Esophagus squamous epithelium (tissue), 5 donors: Measurements from ENCODE around the gene MEIS2. TPM values are rescaled to one million over a fixed set of nuclear protein-coding genes. Genes with fewer than 3 reads are reported as not detected.

ENCODE experiments used
- DNase-seq: peaks from one replicate; lab custom pipeline; 2025; lab: John Stamatoyannopoulos, UW
- H3K27ac ChIP-seq, 4 donors: fragments of 200-600 bp; sonication (generic); one replicate each; pipeline ENCODE4 v1.5.1; 2016 to 2019; ENCODE audit warnings: mild to moderate bottlenecking in 1 of 4
- H3K27me3 ChIP-seq, 4 donors: fragments of 200-600 bp; sonication (generic); 1 replicate in 3 of 4; 2 replicates in 1 of 4; pipeline versions ENCODE4 v1.5.1 to v1.6.0; 2017 to 2021; ENCODE audit warnings: antibody characterized with exemption in 1 of 4
- H3K36me3 ChIP-seq, 3 donors: fragments of 200-600 bp; sonication (generic); one replicate each; pipeline ENCODE4 v1.5.1; 2016 to 2019
- H3K4me1 ChIP-seq, 3 donors: fragments of 200-600 bp; sonication (generic); one replicate each; pipeline ENCODE4 v1.5.1; 2017 to 2019
- H3K4me3 ChIP-seq, 4 donors: fragments of 200-600 bp; sonication (generic); 1 replicate in 3 of 4; 2 replicates in 1 of 4; pipeline ENCODE4 v1.5.1; 2016 to 2019; ENCODE audit warnings: mild to moderate bottlenecking in 2 of 4, moderate library complexity in 1 of 4
- H3K9me3 ChIP-seq, 3 donors: fragments of 200-600 bp; sonication (generic); one replicate each; pipeline ENCODE4 v1.5.1; 2016 to 2019
- POLR2A ChIP-seq, 4 donors: fragments of 450-650 bp; IDR thresholded peaks; one replicate each; pipeline ENCODE4 v1.6.1; 2017; ENCODE audit warnings: antibody characterized with exemption in 4 of 4, mild to moderate bottlenecking in 4 of 4, moderate library complexity in 3 of 4
- WGBS, 2 donors: methylation state at CpG; one replicate each; pipeline ENCODE4 v1.1.5; 2018; 5-methylcytosine and 5-hydroxymethylcytosine counted together
- intact Hi-C: fragments of 100-400 bp; cut with DNase I; formaldehyde crosslinking; loops from one replicate; pipeline ENCODE4 v1.15.0; 2022
- small RNA-seq, 4 donors: library from RNA; depleted of rRNA; stranded (forward); fragments of <200 nt; gene quantifications; one replicate each; pipeline ENCODE3, GENCODE V24; 2016
- total RNA-seq, 4 donors: library from RNA; depleted of rRNA; stranded (reverse); fragments of >200 nt; gene quantifications; one replicate each; pipeline ENCODE4 v1.1.0, GENCODE V29; 2016
- TF ChIP-seq, protein P1 (sequence below), 6 experiments: fragments of 450-650 bp in 4 of 6; fragments of 200-600 bp in 2 of 6; sonication (generic) in 2 of 6; IDR thresholded peaks; one replicate each; pipeline ENCODE4 v1.5.1; 2016 to 2019; ENCODE audit warnings: antibody characterized with exemption in 6 of 6, mild to moderate bottlenecking in 4 of 6, moderate library complexity in 4 of 6
- donor health status: DM: yes; HTN: yes; CAD: no.

Gene MEIS2
- total RNA-seq, 4 donors from 2014 or later = 6.6 to 26.3 (median 9.9) TPM

DNA sequence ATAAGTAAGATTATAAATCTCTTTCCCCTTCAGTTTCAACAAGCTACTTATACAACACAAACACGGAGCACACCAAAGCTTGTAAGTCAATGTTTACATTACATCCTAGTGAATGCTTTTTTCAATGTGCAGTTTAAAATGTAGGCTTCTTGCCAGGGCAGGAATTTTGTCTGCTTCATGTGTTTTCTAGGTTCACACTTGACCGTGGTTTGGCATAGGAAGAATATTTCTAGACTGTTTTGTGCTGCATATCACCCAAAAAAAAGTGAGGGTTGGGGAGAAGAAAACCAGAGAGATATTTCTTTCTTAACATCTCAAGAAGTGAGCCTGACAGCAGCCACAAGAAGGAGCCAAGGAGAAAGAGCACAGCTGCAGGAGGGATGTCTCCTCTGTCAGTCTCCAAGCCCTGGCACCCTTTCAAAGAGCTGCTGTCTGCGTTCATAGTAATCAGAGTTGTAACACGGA is 255.8 kb downstream of the MEIS2 start:
- Histone ChIP-seq H3K27me3 (peaks cover 0 to 11% (median 0%) of the 10 kb centered on the region in 4 donors), H3K4me3 (no peak overlapping the region), H3K27ac (no peak overlapping the region), H3K9me3 (no peaks in the 10 kb centered on the region), H3K4me1 (peaks cover 0 to 12% (median 0%) of the 10 kb centered on the region in 3 donors), H3K36me3 (no peaks in the 10 kb centered on the region)
- intact Hi-C loops = no loop called here
- DNase-seq = no peak
- 5 to 13% methylated on average over 4 of the region's 4 CpGs for WGBS, 2 donors
- no peak for TF ChIP-seq POLR2A (IDR thresholded peaks at IDR 0.05)
- TF ChIP-seq, protein P1, sequence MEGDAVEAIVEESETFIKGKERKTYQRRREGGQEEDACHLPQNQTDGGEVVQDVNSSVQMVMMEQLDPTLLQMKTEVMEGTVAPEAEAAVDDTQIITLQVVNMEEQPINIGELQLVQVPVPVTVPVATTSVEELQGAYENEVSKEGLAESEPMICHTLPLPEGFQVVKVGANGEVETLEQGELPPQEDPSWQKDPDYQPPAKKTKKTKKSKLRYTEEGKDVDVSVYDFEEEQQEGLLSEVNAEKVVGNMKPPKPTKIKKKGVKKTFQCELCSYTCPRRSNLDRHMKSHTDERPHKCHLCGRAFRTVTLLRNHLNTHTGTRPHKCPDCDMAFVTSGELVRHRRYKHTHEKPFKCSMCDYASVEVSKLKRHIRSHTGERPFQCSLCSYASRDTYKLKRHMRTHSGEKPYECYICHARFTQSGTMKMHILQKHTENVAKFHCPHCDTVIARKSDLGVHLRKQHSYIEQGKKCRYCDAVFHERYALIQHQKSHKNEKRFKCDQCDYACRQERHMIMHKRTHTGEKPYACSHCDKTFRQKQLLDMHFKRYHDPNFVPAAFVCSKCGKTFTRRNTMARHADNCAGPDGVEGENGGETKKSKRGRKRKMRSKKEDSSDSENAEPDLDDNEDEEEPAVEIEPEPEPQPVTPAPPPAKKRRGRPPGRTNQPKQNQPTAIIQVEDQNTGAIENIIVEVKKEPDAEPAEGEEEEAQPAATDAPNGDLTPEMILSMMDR (IDR thresholded peaks at IDR 0.05) = no peak

DNA sequence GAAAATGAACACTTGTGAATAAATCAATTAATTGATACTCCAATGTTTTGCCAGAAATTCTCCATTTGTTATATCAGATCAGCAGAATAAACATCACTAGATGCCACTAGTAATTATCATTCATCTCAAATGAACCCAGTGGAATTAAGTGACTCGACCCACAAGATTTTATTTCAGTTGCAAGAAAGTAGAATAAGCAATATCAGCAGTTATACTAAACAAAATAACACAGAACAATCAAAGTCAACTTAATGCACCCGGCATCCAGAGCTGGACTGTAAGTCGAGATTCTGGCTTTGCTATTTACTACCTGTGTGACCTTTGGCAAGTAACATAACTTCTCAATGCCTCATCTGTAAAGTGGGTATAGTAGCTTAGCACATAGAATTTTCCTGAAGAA is 256.5 kb downstream of the MEIS2 start:
- no peaks in the 10 kb centered on the region for H3K36me3 ChIP-seq
- intact Hi-C loops = no loop called here
- H3K4me3 ChIP-seq = no peak overlapping the region
- WGBS, 2 donors = 66 to 70% methylated on average over 3 of the region's 3 CpGs
- DNase-seq = no peak
- H3K4me1 ChIP-seq = peaks cover 0 to 12% (median 0%) of the 10 kb centered on the region in 3 donors
- no peaks in the 10 kb centered on the region for H3K9me3 ChIP-seq
- TF ChIP-seq, protein P1 (IDR thresholded peaks at IDR 0.05) = no peak
- no peak for TF ChIP-seq POLR2A (IDR thresholded peaks at IDR 0.05)
- peaks cover 0 to 16% (median 0%) of the 10 kb centered on the region in 4 donors for H3K27me3 ChIP-seq
- no peak overlapping the region for H3K27ac ChIP-seq

DNA sequence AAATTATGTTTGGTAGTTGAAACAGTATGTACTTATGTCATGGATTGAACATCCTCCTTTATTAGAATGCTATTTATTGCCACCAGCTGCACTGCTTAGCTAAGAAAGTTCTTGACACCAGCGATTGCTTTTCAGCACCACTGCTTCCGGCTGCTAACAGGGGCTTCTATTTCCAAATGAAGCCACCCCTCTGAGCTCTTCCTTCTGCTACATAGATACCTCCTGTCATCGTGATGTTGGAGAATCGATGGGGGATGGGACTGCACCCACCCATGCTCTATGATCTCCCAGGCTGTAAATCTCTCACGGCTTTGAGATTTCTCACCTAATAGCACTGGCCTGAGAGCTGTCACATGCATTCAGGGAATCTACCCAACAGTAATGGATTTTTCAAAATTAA is 259.2 kb downstream of the MEIS2 start:
- DNase-seq = no peak
- no peak overlapping the region for H3K4me3 ChIP-seq
- WGBS, 2 donors = 64 to 68% methylated on average over 5 of the region's 5 CpGs
- H3K27me3 ChIP-seq = peaks cover 0 to 16% (median 0%) of the 10 kb centered on the region in 4 donors
- TF ChIP-seq POLR2A (IDR thresholded peaks at IDR 0.05) = no peak
- TF ChIP-seq, protein P1 (IDR thresholded peaks at IDR 0.05) = no peak
- H3K27ac ChIP-seq = no peak overlapping the region
- intact Hi-C loops = no loop called here
- peaks cover 0 to 12% (median 0%) of the 10 kb centered on the region in 3 donors for H3K4me1 ChIP-seq
- H3K9me3 ChIP-seq = no peaks in the 10 kb centered on the region
- no peaks in the 10 kb centered on the region for H3K36me3 ChIP-seq

Small RNAs within 50 kb of the gene (small RNA-seq; reads per million reads assigned to genes)
- gene MIR8063 = 0 reads per million in 4 donors
- 0 reads per million in 4 donors for gene RF00012
- gene RF00019 = 0 reads per million in 4 donors
